H9 (cell line): ENCODE measurements around the gene THEM4. TPM values are rescaled to one million over a fixed set of nuclear protein-coding genes. Genes with fewer than 3 reads are reported as not detected.

Experiments used
- DNase-seq: peaks from one replicate; pipeline ENCODE4 v3.0.0-alpha.2; 2017
- H2AFZ ChIP-seq: one replicate; pipeline ENCODE4 v1.6.1; 2013; ENCODE audit warnings: mild to moderate bottlenecking, low read length, control low read depth, moderate library complexity
- H2AK5ac ChIP-seq: 2 replicates; pipeline ENCODE4 v1.6.1; 2013; ENCODE audit warnings: low read length, control low read depth, mixed read lengths; ENCODE audit not compliant: insufficient read length
- H2BK120ac ChIP-seq: one replicate; pipeline ENCODE4 v1.6.1; 2013; ENCODE audit warnings: low read depth, mild to moderate bottlenecking, low read length, control low read depth, inconsistent platforms; ENCODE audit not compliant: poor library complexity, severe bottlenecking
- H2BK12ac ChIP-seq: 2 replicates; pipeline ENCODE4 v1.6.1; 2013; ENCODE audit warnings: low read length, control low read depth, mixed read lengths, low read depth; ENCODE audit not compliant: insufficient read length
- H2BK15ac ChIP-seq: 2 replicates; pipeline ENCODE4 v1.6.1; 2013; ENCODE audit warnings: low read depth, low read length, control low read depth
- H2BK20ac ChIP-seq: one replicate; pipeline ENCODE4 v1.6.1; 2013; ENCODE audit warnings: low read depth, mild to moderate bottlenecking, low read length, control low read depth, inconsistent platforms; ENCODE audit not compliant: poor library complexity, severe bottlenecking
- H2BK5ac ChIP-seq: 2 replicates; pipeline ENCODE4 v1.6.1; 2013; ENCODE audit warnings: low read length, control low read depth, mixed read lengths; ENCODE audit not compliant: insufficient read length
- H3K14ac ChIP-seq: 2 replicates; pipeline ENCODE4 v1.6.1; 2013; ENCODE audit warnings: low read length, control low read depth; ENCODE audit not compliant: insufficient read depth
- H3K18ac ChIP-seq: 2 replicates; pipeline ENCODE4 v1.6.1; 2013; ENCODE audit warnings: low read depth, mild to moderate bottlenecking, mixed read lengths, low read length, control low read depth; ENCODE audit not compliant: insufficient read length
- H3K23ac ChIP-seq: 2 replicates; pipeline ENCODE4 v1.6.1; 2013; ENCODE audit warnings: low read length, control low read depth, mixed read lengths, low read depth; ENCODE audit not compliant: insufficient read length
- H3K23me2 ChIP-seq: 2 replicates; pipeline ENCODE4 v1.6.1; 2013; ENCODE audit warnings: low read depth, mild to moderate bottlenecking, mixed read lengths, low read length, control low read depth; ENCODE audit not compliant: insufficient read length, poor library complexity, severe bottlenecking
- H3K27ac ChIP-seq: 2 replicates; pipeline ENCODE4 v1.5.1; 2013; ENCODE audit warnings: low read length, control low read depth, mixed read lengths, low read depth; ENCODE audit not compliant: insufficient read length
- H3K27me3 ChIP-seq: 2 replicates; pipeline ENCODE4 v1.6.1; 2013; ENCODE audit warnings: low read length, control low read depth, inconsistent platforms; ENCODE audit not compliant: insufficient read depth
- H3K4ac ChIP-seq: 2 replicates; pipeline ENCODE4 v1.6.1; 2013; ENCODE audit warnings: low read depth, mild to moderate bottlenecking, control low read depth, inconsistent platforms, low read length, moderate library complexity
- H3K4me1 ChIP-seq: 2 replicates; pipeline ENCODE4 v1.6.1; 2013; ENCODE audit warnings: low read length, control low read depth, inconsistent platforms; ENCODE audit not compliant: insufficient read depth
- H3K4me2 ChIP-seq: 2 replicates; pipeline ENCODE4 v1.6.1; 2013; ENCODE audit warnings: low read length, control low read depth, mixed read lengths; ENCODE audit not compliant: insufficient read length, insufficient read depth
- H3K56ac ChIP-seq: 2 replicates; pipeline ENCODE4 v1.6.1; 2013; ENCODE audit warnings: low read depth, mild to moderate bottlenecking, mixed read lengths, low read length, control low read depth; ENCODE audit not compliant: insufficient read length
- H3K79me1 ChIP-seq: 2 replicates; pipeline ENCODE4 v1.6.1; 2013; ENCODE audit warnings: low read depth, mild to moderate bottlenecking, moderate library complexity, low read length, control low read depth, inconsistent platforms; ENCODE audit not compliant: insufficient read depth, poor library complexity, severe bottlenecking
- H3K79me2 ChIP-seq: 2 replicates; pipeline ENCODE4 v1.6.1; 2013; ENCODE audit warnings: low read length, control low read depth, inconsistent platforms; ENCODE audit not compliant: insufficient read depth
- H3K9ac ChIP-seq: 2 replicates; pipeline ENCODE4 v1.6.1; 2013; ENCODE audit warnings: low read length, control low read depth, mixed read lengths; ENCODE audit not compliant: insufficient read length; ENCODE audit errors: extremely low read depth
- H3K9me3 ChIP-seq: one replicate; pipeline ENCODE4 v1.6.1; 2013; ENCODE audit warnings: low read depth, low read length, inconsistent platforms; ENCODE audit not compliant: control insufficient read depth
- H3T11ph ChIP-seq: one replicate; pipeline ENCODE4 v1.6.1; 2013; ENCODE audit warnings: mild to moderate bottlenecking, low read length, control low read depth, inconsistent platforms
- H4K20me1 ChIP-seq: one replicate; pipeline ENCODE4 v1.6.1; 2013; ENCODE audit not compliant: control insufficient read depth, insufficient read length, insufficient read depth
- H4K5ac ChIP-seq: 2 replicates; pipeline ENCODE4 v1.6.1; 2013; ENCODE audit warnings: low read depth, mild to moderate bottlenecking, mixed read lengths, low read length, control low read depth; ENCODE audit not compliant: insufficient read length
- H4K8ac ChIP-seq: replicated peaks from 2 replicates; pipeline ENCODE4 v1.6.1; 2013; ENCODE audit warnings: low read length, control low read depth, mixed read lengths, low read depth; ENCODE audit not compliant: insufficient read length
- H4K91ac ChIP-seq: 2 replicates; pipeline ENCODE4 v1.6.1; 2013; ENCODE audit warnings: low read depth, mild to moderate bottlenecking, moderate library complexity, mixed read lengths, low read length, control low read depth; ENCODE audit not compliant: insufficient read length
- H3K27ac Mint-ChIP-seq, 3 experiments: 2 replicates in 2 of 3; 3 replicates in 1 of 3; pipeline ENCODE4 v1.8.0; 2020 to 2021; ENCODE audit warnings: mixed read lengths in 3 of 3, mild to moderate bottlenecking in 1 of 3, moderate library complexity in 1 of 3
- H3K27me3 Mint-ChIP-seq: 2 replicates; pipeline ENCODE4 v1.8.0; 2021; ENCODE audit warnings: low read depth, mild to moderate bottlenecking, moderate library complexity, mixed read lengths
- H3K36me3 Mint-ChIP-seq, 3 experiments: 2 replicates in 2 of 3; 3 replicates in 1 of 3; pipeline ENCODE4 v1.8.0; 2020 to 2021; ENCODE audit warnings: low read depth in 3 of 3, mixed read lengths in 3 of 3; ENCODE audit not compliant: insufficient read depth in 1 of 3
- H3K4me1 Mint-ChIP-seq, 2 experiments: 2 replicates each; pipeline ENCODE4 v1.8.0; 2020; ENCODE audit warnings: mixed read lengths in 2 of 2
- H3K4me3 Mint-ChIP-seq, 2 experiments: 2 replicates in 1 of 2; 3 replicates in 1 of 2; pipeline ENCODE4 v1.8.0; 2020 to 2021; ENCODE audit warnings: mild to moderate bottlenecking in 2 of 2, mixed read lengths in 2 of 2, moderate library complexity in 1 of 2
- H3K9me3 Mint-ChIP-seq, 2 experiments: 2 replicates in 1 of 2; 3 replicates in 1 of 2; pipeline ENCODE4 v1.8.0; 2020; ENCODE audit warnings: mild to moderate bottlenecking in 2 of 2, mixed read lengths in 2 of 2, moderate library complexity in 1 of 2
- WGBS: extraction: QIAGEN DNeasy Blood & Tissue Kit; methylation state at CpG from one replicate; pipeline ENCODE4 v1.1.7; 2013; ENCODE audit warnings: missing lambda C conversion rate, low lambda C conversion rate, mixed read lengths; ENCODE audit not compliant: insufficient read length; ENCODE audit errors: extremely low coverage; 5-methylcytosine and 5-hydroxymethylcytosine counted together
- total RNA-seq: library from RNA; stranded (reverse); gene quantifications from 2 replicates; pipeline ENCODE4 v1.2.1, GENCODE V29; 2021
- TF ChIP-seq, protein P1 (sequence below): fragments of 200-600 bp; sonication (generic); conservative IDR thresholded peaks from 3 replicates; pipeline ENCODE4 v1.8.0; 2021; ENCODE audit warnings: antibody characterized with exemption, mild to moderate bottlenecking

The THEM4 gene
- total RNA-seq, 1 experiment from 2014 or later: 10.5 TPM

- no CpG with 5 or more reads among the region's 1 CpG for WGBS
- no peak overlapping the region for H2BK12ac ChIP-seq
- H3K79me1 ChIP-seq: no peaks in the 10 kb centered on the region
- H3K27ac Mint-ChIP-seq: no peak overlapping the region
- no peaks in the 10 kb centered on the region for H3K36me3 Mint-ChIP-seq
- H4K5ac ChIP-seq: no peak overlapping the region
- H3K23ac ChIP-seq: no peak overlapping the region
- no peak overlapping the region for H3K14ac ChIP-seq
- no peak overlapping the region for H4K91ac ChIP-seq
- no peak overlapping the region for H2AFZ ChIP-seq
- no peak overlapping the region for H2AK5ac ChIP-seq
- H3K9me3 Mint-ChIP-seq: peaks cover 5 to 7% of the 10 kb centered on the region in 2 experiments
- no peak overlapping the region for H2BK5ac ChIP-seq
- H3K4me1 ChIP-seq: no peaks in the 10 kb centered on the region
- no peak overlapping the region for H3T11ph ChIP-seq
- no peak overlapping the region for H2BK120ac ChIP-seq
- TF ChIP-seq, protein P1, sequence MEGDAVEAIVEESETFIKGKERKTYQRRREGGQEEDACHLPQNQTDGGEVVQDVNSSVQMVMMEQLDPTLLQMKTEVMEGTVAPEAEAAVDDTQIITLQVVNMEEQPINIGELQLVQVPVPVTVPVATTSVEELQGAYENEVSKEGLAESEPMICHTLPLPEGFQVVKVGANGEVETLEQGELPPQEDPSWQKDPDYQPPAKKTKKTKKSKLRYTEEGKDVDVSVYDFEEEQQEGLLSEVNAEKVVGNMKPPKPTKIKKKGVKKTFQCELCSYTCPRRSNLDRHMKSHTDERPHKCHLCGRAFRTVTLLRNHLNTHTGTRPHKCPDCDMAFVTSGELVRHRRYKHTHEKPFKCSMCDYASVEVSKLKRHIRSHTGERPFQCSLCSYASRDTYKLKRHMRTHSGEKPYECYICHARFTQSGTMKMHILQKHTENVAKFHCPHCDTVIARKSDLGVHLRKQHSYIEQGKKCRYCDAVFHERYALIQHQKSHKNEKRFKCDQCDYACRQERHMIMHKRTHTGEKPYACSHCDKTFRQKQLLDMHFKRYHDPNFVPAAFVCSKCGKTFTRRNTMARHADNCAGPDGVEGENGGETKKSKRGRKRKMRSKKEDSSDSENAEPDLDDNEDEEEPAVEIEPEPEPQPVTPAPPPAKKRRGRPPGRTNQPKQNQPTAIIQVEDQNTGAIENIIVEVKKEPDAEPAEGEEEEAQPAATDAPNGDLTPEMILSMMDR: no peak
- H3K9me3 ChIP-seq: no peaks in the 10 kb centered on the region
- H3K9ac ChIP-seq: no peak overlapping the region
- no peak overlapping the region for H2BK15ac ChIP-seq
- H4K20me1 ChIP-seq: no peaks in the 10 kb centered on the region
- no peak overlapping the region for H3K56ac ChIP-seq
- H3K79me2 ChIP-seq: no peaks in the 10 kb centered on the region
- H3K27me3 Mint-ChIP-seq: no peaks in the 10 kb centered on the region
- no peaks in the 10 kb centered on the region for H3K27me3 ChIP-seq
- H3K4me2 ChIP-seq: no peak overlapping the region
- H3K18ac ChIP-seq: no peak overlapping the region
- H3K4me3 Mint-ChIP-seq: no peak overlapping the region
- H3K4me1 Mint-ChIP-seq: peaks cover 7 to 8% of the 10 kb centered on the region in 2 experiments; a peak in 2 of 4 replicates
- no peak overlapping the region for H3K27ac ChIP-seq
- no peak overlapping the region for H2BK20ac ChIP-seq
- no peaks in the 10 kb centered on the region for H3K23me2 ChIP-seq
- no peak for DNase-seq
- H3K4ac ChIP-seq: no peak overlapping the region
- H4K8ac ChIP-seq: no peak overlapping the region
These were observed 15.6 kb upstream of the THEM4 start for GRCh38 chr1:151924691-151925587.
